Activated CD8-positive, alpha-beta memory T cell treated with anti-CD3 and anti-CD28 coated beads for 4 hours (primary cell): ENCODE measurements around the gene SHC3.

Source experiments
- DNase-seq, 2 donors: peaks; one replicate each; pipeline ENCODE4 v3.0.0-alpha.2; 2020; ENCODE audit warnings: low read depth in 2 of 2

Gene SHC3

GRCh38 chr9:89154218-89154617 is 24.4 kb downstream of the SHC3 start:
- DNase-seq, result no peak

GRCh38 chr9:89153232-89154017 is 25.2 kb downstream of the SHC3 start:
- DNase-seq, result no peak

GRCh38 chr9:89149726-89150125 is 28.9 kb downstream of the SHC3 start:
- DNase-seq, result no peak

- DNase-seq, result no peak
Observed at GRCh38 chr9:89145097-89145496, 33.5 kb downstream of the SHC3 start.

GRCh38 chr9:89144238-89144637 is 34.4 kb downstream of the SHC3 start:
- DNase-seq, result no peak

GRCh38 chr9:89143266-89143665 is 35.4 kb downstream of the SHC3 start:
- DNase-seq, result no peak

GRCh38 chr9:89139455-89139854 is 39.2 kb downstream of the SHC3 start:
- no peak for DNase-seq

- DNase-seq, result no peak
Observed at GRCh38 chr9:89138463-89139390, 39.9 kb downstream of the SHC3 start.

- DNase-seq, result no peak
Observed at GRCh38 chr9:89137542-89138462, 40.8 kb downstream of the SHC3 start.

GRCh38 chr9:89135591-89136166 is 42.9 kb downstream of the SHC3 start:
- no peak for DNase-seq

- no peak for DNase-seq
Observed at GRCh38 chr9:89134709-89135108, 43.9 kb downstream of the SHC3 start.

- DNase-seq, result no peak
Observed at GRCh38 chr9:89122949-89123348, 55.7 kb downstream of the SHC3 start.

- no peak for DNase-seq
Observed at GRCh38 chr9:89120704-89121103, 57.9 kb downstream of the SHC3 start.

GRCh38 chr9:89116805-89117192 is 61.8 kb downstream of the SHC3 start:
- DNase-seq, result no peak

GRCh38 chr9:89116064-89116804 is 62.4 kb downstream of the SHC3 start:
- no peak for DNase-seq

GRCh38 chr9:89115426-89115825 is 63.2 kb downstream of the SHC3 start:
- no peak for DNase-seq

GRCh38 chr9:89114741-89115140 is 63.9 kb downstream of the SHC3 start:
- no peak for DNase-seq

GRCh38 chr9:89113851-89114250 is 64.8 kb downstream of the SHC3 start:
- no peak for DNase-seq

GRCh38 chr9:89112243-89112642 is 66.4 kb downstream of the SHC3 start:
- DNase-seq, result no peak

- no peak for DNase-seq
Observed at GRCh38 chr9:89109666-89110065, 69.0 kb downstream of the SHC3 start.

GRCh38 chr9:89107406-89107805 is 71.2 kb downstream of the SHC3 start:
- no peak for DNase-seq
